GM18498 (cell line): ENCODE data around the gene ZNF516.

Experiments
- ATAC-seq: cut with Tn5 transposase; IDR thresholded peaks from one replicate; pipeline ENCODE4 v1.9.1; 2021; ENCODE audit warnings: mild to moderate bottlenecking, moderate library complexity; ENCODE audit not compliant: unreplicated experiment

ZNF516 gene

GRCh38 chr18:76471593-76471992 lies 23.4 kb downstream of the ZNF516 start:
- ATAC-seq = no peak

- ATAC-seq = no peak
Measured at GRCh38 chr18:76468345-76469304, 26.4 kb downstream of the ZNF516 start.

- ATAC-seq = no peak
Measured at GRCh38 chr18:76467371-76468190, 27.5 kb downstream of the ZNF516 start.

- no peak for ATAC-seq
Measured at GRCh38 chr18:76466410-76466991, 28.5 kb downstream of the ZNF516 start.

GRCh38 chr18:76465630-76466409 lies 29.2 kb downstream of the ZNF516 start:
- ATAC-seq = no peak

- no peak for ATAC-seq
Measured at GRCh38 chr18:76464281-76465259, 30.5 kb downstream of the ZNF516 start.

GRCh38 chr18:76463872-76464271 lies 31.2 kb downstream of the ZNF516 start:
- ATAC-seq = no peak

GRCh38 chr18:76463358-76463757 lies 31.7 kb downstream of the ZNF516 start:
- no peak for ATAC-seq

- no peak for ATAC-seq
Measured at GRCh38 chr18:76462326-76462694, 32.7 kb downstream of the ZNF516 start.

GRCh38 chr18:76461692-76462325 lies 33.2 kb downstream of the ZNF516 start:
- ATAC-seq = no peak

GRCh38 chr18:76461148-76461547 lies 33.9 kb downstream of the ZNF516 start:
- ATAC-seq = no peak

GRCh38 chr18:76460482-76460881 lies 34.6 kb downstream of the ZNF516 start:
- ATAC-seq = no peak

- ATAC-seq = no peak
Measured at GRCh38 chr18:76459687-76460350, 35.2 kb downstream of the ZNF516 start.

GRCh38 chr18:76459312-76459686 lies 35.7 kb downstream of the ZNF516 start:
- no peak for ATAC-seq

GRCh38 chr18:76458522-76459311 lies 36.3 kb downstream of the ZNF516 start:
- no peak for ATAC-seq

GRCh38 chr18:76457957-76458356 lies 37.1 kb downstream of the ZNF516 start:
- no peak for ATAC-seq

GRCh38 chr18:76457475-76457874 lies 37.6 kb downstream of the ZNF516 start:
- no peak for ATAC-seq

- no peak for ATAC-seq
Measured at GRCh38 chr18:76456823-76457222, 38.2 kb downstream of the ZNF516 start.
